A673 (cell line): ENCODE data around the gene GARIN6. TPM values are rescaled to one million over a fixed set of nuclear protein-coding genes. Genes with fewer than 3 reads are reported as not detected.

ENCODE experiments used
- Bru-seq: library from RNA; stranded (reverse); fragments of 400-500 nt; gene quantifications from one replicate; lab custom pipeline; 2021; lab: Mats Ljungman, UMichigan
- BruChase-seq, 2 experiments: library from RNA; stranded (reverse); fragments of 400-500 nt; gene quantifications; one replicate each; lab custom pipeline; 2021; lab: Mats Ljungman, UMichigan
- BruUV-seq: library from RNA; stranded (reverse); fragments of 400-500 nt; replicated peaks from 2 replicates; lab custom pipeline; 2021; lab: Mats Ljungman, UMichigan
- CTCF ChIA-PET: fragments of 300-600 bp; sonication (Branson Sonifier 250); formaldehyde crosslinking; loops from one replicate; lab custom pipeline; 2022; ENCODE audit warnings: antibody characterized with exemption; lab: Charles Lee
- POLR2A ChIA-PET: fragments of 300-600 bp; sonication (Branson Sonifier 250); formaldehyde crosslinking; loops from one replicate; lab custom pipeline; 2022; ENCODE audit warnings: antibody characterized with exemption; ENCODE audit not compliant: low non-redundant PET; lab: Charles Lee
- DNase-seq: peaks from one replicate; pipeline ENCODE4 v3.0.0-alpha.2; 2015; ENCODE audit warnings: low spot score
- H3K27ac ChIP-seq: fragments of 200-600 bp; sonication (generic); 2 replicates; pipeline ENCODE4 v1.5.1; 2016; ENCODE audit warnings: mixed run types, low read depth, mild to moderate bottlenecking, mixed read lengths, antibody characterized with exemption, low read length; ENCODE audit not compliant: poor library complexity, severe bottlenecking
- H3K27me3 ChIP-seq: fragments of 200-600 bp; sonication (generic); replicated peaks from 2 replicates; pipeline ENCODE4 v1.6.1; 2017; ENCODE audit warnings: mixed run types, low read depth, mild to moderate bottlenecking, mixed read lengths, antibody characterized with exemption, low read length; ENCODE audit not compliant: insufficient read depth, poor library complexity
- H3K36me3 ChIP-seq: fragments of 200-600 bp; sonication (generic); 2 replicates; pipeline ENCODE4 v1.6.1; 2016; ENCODE audit warnings: mixed run types, mild to moderate bottlenecking, mixed read lengths, antibody characterized with exemption, low read length; ENCODE audit not compliant: insufficient read depth, poor library complexity, severe bottlenecking
- H3K4me1 ChIP-seq: fragments of 200-600 bp; sonication (generic); 2 replicates; pipeline ENCODE4 v1.6.1; 2017; ENCODE audit warnings: mixed run types, mild to moderate bottlenecking, mixed read lengths, antibody characterized with exemption, low read length; ENCODE audit not compliant: insufficient read depth, poor library complexity, severe bottlenecking
- H3K4me3 ChIP-seq: fragments of 200-600 bp; sonication (generic); 2 replicates; pipeline ENCODE4 v1.5.1; 2016; ENCODE audit warnings: low read depth, mixed run types, mild to moderate bottlenecking, mixed read lengths, low read length; ENCODE audit not compliant: poor library complexity, severe bottlenecking
- H3K9me3 ChIP-seq: fragments of 200-600 bp; sonication (generic); 2 replicates; pipeline ENCODE4 v1.6.1; 2016; ENCODE audit warnings: mixed run types, low read depth, mild to moderate bottlenecking, mixed read lengths, antibody characterized with exemption, low read length; ENCODE audit not compliant: poor library complexity, severe bottlenecking
- EZH2 ChIP-seq: fragments of 200-600 bp; sonication (generic); IDR thresholded peaks from 2 replicates; pipeline ENCODE4 v1.6.1; 2017; ENCODE audit warnings: borderline replicate concordance, low read depth, mild to moderate bottlenecking, mixed read lengths, antibody characterized with exemption, low read length; ENCODE audit not compliant: poor library complexity, severe bottlenecking
- intact Hi-C: fragments of 100-400 bp; cut with micrococcal nuclease; formaldehyde crosslinking; loops from one replicate; pipeline ENCODE4 v1.10.0; 2022; ENCODE audit not compliant: unreplicated experiment
- long read RNA-seq: library from polyadenylated mRNA; stranded (forward); transcript quantifications from one replicate; pipeline ENCODE4 v2.0.0, GENCODE V29; 2022
- total RNA-seq: library from RNA; stranded (reverse); gene quantifications from 2 replicates; pipeline ENCODE4 v1.2.3, GENCODE V29; 2021
- TF ChIP-seq, protein P1 (sequence below): fragments of 300-800, 200-600 bp; sonication (generic); conservative IDR thresholded peaks from 2 replicates; pipeline ENCODE4 v1.5.1; 2017; ENCODE audit warnings: low read depth, mild to moderate bottlenecking, antibody characterized with exemption, low read length, moderate library complexity, mixed read lengths

GARIN6 gene
- total RNA-seq = not detected in 2 replicates
- Bru-seq, nascent RNA = not detected
- not detected for BruChase-seq, experiment 1, labeled RNA remaining after a 2-hour chase
- not detected for BruChase-seq, experiment 2, labeled RNA remaining after a 6-hour chase
- long read RNA-seq = 0 reads

DNA sequence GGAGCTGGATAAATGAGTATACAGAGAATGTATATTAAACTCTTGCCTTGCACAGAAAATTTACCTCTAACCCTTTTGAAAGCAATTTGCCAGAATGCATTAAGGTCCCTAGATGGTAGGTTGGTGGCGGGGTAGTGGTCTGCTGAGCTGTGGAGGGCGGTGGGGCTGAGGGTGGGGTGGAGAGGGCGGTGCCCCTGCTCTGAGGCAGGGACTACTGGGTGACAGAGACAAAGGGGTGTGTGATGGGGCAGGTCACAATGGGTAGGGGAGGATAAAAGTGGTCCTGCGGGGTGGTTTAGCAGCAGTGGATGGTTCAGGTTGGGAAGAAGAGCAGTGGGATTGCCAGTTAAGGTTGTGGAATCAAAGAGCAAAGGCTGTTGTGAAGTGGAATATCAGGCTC is at the start of gene GARIN6:
GARIN6 (plus strand) TSS at position 301 of the 400 bp plus-strand sequence. CDS start 422 bp downstream, outside the sequence.
- Histone ChIP-seq H3K9me3 (no peaks in the 10 kb centered on the region), H3K4me3 (no peak within 1 kb of the TSS), H3K27me3 (no peaks in the 10 kb centered on the region), H3K27ac (no peak within 1 kb of the TSS), H3K4me1 (no peaks in the 10 kb centered on the region), H3K36me3 (no peaks in the 10 kb centered on the region)
- TF ChIP-seq EZH2 = no peak
- TF ChIP-seq, protein P1, sequence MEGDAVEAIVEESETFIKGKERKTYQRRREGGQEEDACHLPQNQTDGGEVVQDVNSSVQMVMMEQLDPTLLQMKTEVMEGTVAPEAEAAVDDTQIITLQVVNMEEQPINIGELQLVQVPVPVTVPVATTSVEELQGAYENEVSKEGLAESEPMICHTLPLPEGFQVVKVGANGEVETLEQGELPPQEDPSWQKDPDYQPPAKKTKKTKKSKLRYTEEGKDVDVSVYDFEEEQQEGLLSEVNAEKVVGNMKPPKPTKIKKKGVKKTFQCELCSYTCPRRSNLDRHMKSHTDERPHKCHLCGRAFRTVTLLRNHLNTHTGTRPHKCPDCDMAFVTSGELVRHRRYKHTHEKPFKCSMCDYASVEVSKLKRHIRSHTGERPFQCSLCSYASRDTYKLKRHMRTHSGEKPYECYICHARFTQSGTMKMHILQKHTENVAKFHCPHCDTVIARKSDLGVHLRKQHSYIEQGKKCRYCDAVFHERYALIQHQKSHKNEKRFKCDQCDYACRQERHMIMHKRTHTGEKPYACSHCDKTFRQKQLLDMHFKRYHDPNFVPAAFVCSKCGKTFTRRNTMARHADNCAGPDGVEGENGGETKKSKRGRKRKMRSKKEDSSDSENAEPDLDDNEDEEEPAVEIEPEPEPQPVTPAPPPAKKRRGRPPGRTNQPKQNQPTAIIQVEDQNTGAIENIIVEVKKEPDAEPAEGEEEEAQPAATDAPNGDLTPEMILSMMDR = no peak
- ChIA-PET CTCF (no interaction called here), POLR2A (no interaction called here)
- intact Hi-C loops = no loop called here
- BruUV-seq = no TSS peak
- DNase-seq = no peak

DNA sequence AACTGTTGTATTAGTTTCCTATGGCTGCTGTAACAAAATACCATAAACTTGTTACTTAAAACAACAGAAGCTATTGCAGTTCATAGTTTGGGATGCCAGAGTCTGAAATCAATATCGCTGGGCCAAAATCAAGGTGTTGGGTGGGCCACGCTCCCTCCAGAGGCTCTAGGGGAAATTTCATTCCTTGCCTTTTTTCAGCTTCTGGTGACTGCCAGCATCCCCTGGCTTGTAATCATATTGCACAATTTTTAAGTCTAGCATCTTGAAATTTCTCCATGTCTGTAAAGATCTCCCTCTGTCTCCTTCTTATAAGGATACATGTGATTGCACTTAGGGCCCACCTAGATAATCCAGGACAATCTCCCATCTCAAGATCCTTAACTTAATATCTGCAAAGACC is 48.8 kb upstream of the GARIN6 start:
- Histone ChIP-seq H3K36me3 (no peaks in the 10 kb centered on the region), H3K4me3 (no peak overlapping the region), H3K9me3 (no peaks in the 10 kb centered on the region), H3K4me1 (no peaks in the 10 kb centered on the region), H3K27ac (no peak overlapping the region), H3K27me3 (no peaks in the 10 kb centered on the region)
- no peak for DNase-seq
- BruUV-seq = no TSS peak
- intact Hi-C loops = no loop called here
- CTCF ChIA-PET = no interaction called here
- TF ChIP-seq, protein P1 = no peak
- no peak for TF ChIP-seq EZH2
- POLR2A ChIA-PET = interaction anchor here (0.7 kb wide), 1 partner anchor 32 kb away, joined by 3 read pairs; no protein-coding TSS in a partner anchor

- BruUV-seq = no TSS peak
- H3K4me3 ChIP-seq = no peak overlapping the region
- CTCF ChIA-PET = no interaction called here
- no peak overlapping the region for H3K27ac ChIP-seq
- no peaks in the 10 kb centered on the region for H3K9me3 ChIP-seq
- POLR2A ChIA-PET = no interaction called here
- intact Hi-C loops = no loop called here
- no peaks in the 10 kb centered on the region for H3K36me3 ChIP-seq
- no peak for TF ChIP-seq EZH2
- TF ChIP-seq, protein P1 = no peak
- no peaks in the 10 kb centered on the region for H3K4me1 ChIP-seq
- DNase-seq = no peak
- no peaks in the 10 kb centered on the region for H3K27me3 ChIP-seq
Measured at GRCh38 chr12:99600388-99600787, 47.2 kb upstream of the GARIN6 start.
